OCI-LY7 (cell line): ENCODE measurements around the gene GLIS1.

Source experiments
- CTCF ChIP-seq: fragments of 200-600 bp; sonication (generic); conservative IDR thresholded peaks from 2 replicates; pipeline ENCODE4 v1.5.1; 2014; ENCODE audit warnings: mild to moderate bottlenecking, antibody characterized with exemption, low read length, moderate library complexity, mixed read lengths
- EZH2phosphoT487 ChIP-seq: fragments of 200-600 bp; sonication (generic); IDR thresholded peaks from 2 replicates; pipeline ENCODE4 v1.6.1; 2018; ENCODE audit warnings: low read depth, borderline replicate concordance, mild to moderate bottlenecking, mixed run types, antibody characterized with exemption, low read length, moderate library complexity, mixed read lengths

GRCh38 chr1:53471000-53471399, 268.0 kb downstream of the GLIS1 start:
- TF ChIP-seq CTCF: no peak
- TF ChIP-seq EZH2phosphoT487: no peak
